H9 (cell line): ENCODE results near the gene IFNL1. TPM values are rescaled to one million over a fixed set of nuclear protein-coding genes. Genes with fewer than 3 reads are reported as not detected.

Experiments
- DNase-seq: peaks from one replicate; pipeline ENCODE4 v3.0.0-alpha.2; 2017
- H2AFZ ChIP-seq: one replicate; pipeline ENCODE4 v1.6.1; 2013; ENCODE audit warnings: mild to moderate bottlenecking, low read length, control low read depth, moderate library complexity
- H2AK5ac ChIP-seq: 2 replicates; pipeline ENCODE4 v1.6.1; 2013; ENCODE audit warnings: low read length, control low read depth, mixed read lengths; ENCODE audit not compliant: insufficient read length
- H2BK120ac ChIP-seq: one replicate; pipeline ENCODE4 v1.6.1; 2013; ENCODE audit warnings: low read depth, mild to moderate bottlenecking, low read length, control low read depth, inconsistent platforms; ENCODE audit not compliant: poor library complexity, severe bottlenecking
- H2BK12ac ChIP-seq: 2 replicates; pipeline ENCODE4 v1.6.1; 2013; ENCODE audit warnings: low read length, control low read depth, mixed read lengths, low read depth; ENCODE audit not compliant: insufficient read length
- H2BK15ac ChIP-seq: 2 replicates; pipeline ENCODE4 v1.6.1; 2013; ENCODE audit warnings: low read depth, low read length, control low read depth
- H2BK20ac ChIP-seq: one replicate; pipeline ENCODE4 v1.6.1; 2013; ENCODE audit warnings: low read depth, mild to moderate bottlenecking, low read length, control low read depth, inconsistent platforms; ENCODE audit not compliant: poor library complexity, severe bottlenecking
- H2BK5ac ChIP-seq: 2 replicates; pipeline ENCODE4 v1.6.1; 2013; ENCODE audit warnings: low read length, control low read depth, mixed read lengths; ENCODE audit not compliant: insufficient read length
- H3K14ac ChIP-seq: 2 replicates; pipeline ENCODE4 v1.6.1; 2013; ENCODE audit warnings: low read length, control low read depth; ENCODE audit not compliant: insufficient read depth
- H3K18ac ChIP-seq: 2 replicates; pipeline ENCODE4 v1.6.1; 2013; ENCODE audit warnings: low read depth, mild to moderate bottlenecking, mixed read lengths, low read length, control low read depth; ENCODE audit not compliant: insufficient read length
- H3K23ac ChIP-seq: 2 replicates; pipeline ENCODE4 v1.6.1; 2013; ENCODE audit warnings: low read length, control low read depth, mixed read lengths, low read depth; ENCODE audit not compliant: insufficient read length
- H3K23me2 ChIP-seq: 2 replicates; pipeline ENCODE4 v1.6.1; 2013; ENCODE audit warnings: low read depth, mild to moderate bottlenecking, mixed read lengths, low read length, control low read depth; ENCODE audit not compliant: insufficient read length, poor library complexity, severe bottlenecking
- H3K27ac ChIP-seq: 2 replicates; pipeline ENCODE4 v1.5.1; 2013; ENCODE audit warnings: low read length, control low read depth, mixed read lengths, low read depth; ENCODE audit not compliant: insufficient read length
- H3K27me3 ChIP-seq: 2 replicates; pipeline ENCODE4 v1.6.1; 2013; ENCODE audit warnings: low read length, control low read depth, inconsistent platforms; ENCODE audit not compliant: insufficient read depth
- H3K4ac ChIP-seq: 2 replicates; pipeline ENCODE4 v1.6.1; 2013; ENCODE audit warnings: low read depth, mild to moderate bottlenecking, control low read depth, inconsistent platforms, low read length, moderate library complexity
- H3K4me1 ChIP-seq: 2 replicates; pipeline ENCODE4 v1.6.1; 2013; ENCODE audit warnings: low read length, control low read depth, inconsistent platforms; ENCODE audit not compliant: insufficient read depth
- H3K4me2 ChIP-seq: 2 replicates; pipeline ENCODE4 v1.6.1; 2013; ENCODE audit warnings: low read length, control low read depth, mixed read lengths; ENCODE audit not compliant: insufficient read length, insufficient read depth
- H3K56ac ChIP-seq: 2 replicates; pipeline ENCODE4 v1.6.1; 2013; ENCODE audit warnings: low read depth, mild to moderate bottlenecking, mixed read lengths, low read length, control low read depth; ENCODE audit not compliant: insufficient read length
- H3K79me1 ChIP-seq: 2 replicates; pipeline ENCODE4 v1.6.1; 2013; ENCODE audit warnings: low read depth, mild to moderate bottlenecking, moderate library complexity, low read length, control low read depth, inconsistent platforms; ENCODE audit not compliant: insufficient read depth, poor library complexity, severe bottlenecking
- H3K79me2 ChIP-seq: 2 replicates; pipeline ENCODE4 v1.6.1; 2013; ENCODE audit warnings: low read length, control low read depth, inconsistent platforms; ENCODE audit not compliant: insufficient read depth
- H3K9ac ChIP-seq: 2 replicates; pipeline ENCODE4 v1.6.1; 2013; ENCODE audit warnings: low read length, control low read depth, mixed read lengths; ENCODE audit not compliant: insufficient read length; ENCODE audit errors: extremely low read depth
- H3K9me3 ChIP-seq: one replicate; pipeline ENCODE4 v1.6.1; 2013; ENCODE audit warnings: low read depth, low read length, inconsistent platforms; ENCODE audit not compliant: control insufficient read depth
- H3T11ph ChIP-seq: one replicate; pipeline ENCODE4 v1.6.1; 2013; ENCODE audit warnings: mild to moderate bottlenecking, low read length, control low read depth, inconsistent platforms
- H4K20me1 ChIP-seq: one replicate; pipeline ENCODE4 v1.6.1; 2013; ENCODE audit not compliant: control insufficient read depth, insufficient read length, insufficient read depth
- H4K5ac ChIP-seq: 2 replicates; pipeline ENCODE4 v1.6.1; 2013; ENCODE audit warnings: low read depth, mild to moderate bottlenecking, mixed read lengths, low read length, control low read depth; ENCODE audit not compliant: insufficient read length
- H4K8ac ChIP-seq: replicated peaks from 2 replicates; pipeline ENCODE4 v1.6.1; 2013; ENCODE audit warnings: low read length, control low read depth, mixed read lengths, low read depth; ENCODE audit not compliant: insufficient read length
- H4K91ac ChIP-seq: 2 replicates; pipeline ENCODE4 v1.6.1; 2013; ENCODE audit warnings: low read depth, mild to moderate bottlenecking, moderate library complexity, mixed read lengths, low read length, control low read depth; ENCODE audit not compliant: insufficient read length
- H3K27ac Mint-ChIP-seq, 3 experiments: 2 replicates in 2 of 3; 3 replicates in 1 of 3; pipeline ENCODE4 v1.8.0; 2020 to 2021; ENCODE audit warnings: mixed read lengths in 3 of 3, mild to moderate bottlenecking in 1 of 3, moderate library complexity in 1 of 3
- H3K27me3 Mint-ChIP-seq: 2 replicates; pipeline ENCODE4 v1.8.0; 2021; ENCODE audit warnings: low read depth, mild to moderate bottlenecking, moderate library complexity, mixed read lengths
- H3K36me3 Mint-ChIP-seq, 3 experiments: 2 replicates in 2 of 3; 3 replicates in 1 of 3; pipeline ENCODE4 v1.8.0; 2020 to 2021; ENCODE audit warnings: low read depth in 3 of 3, mixed read lengths in 3 of 3; ENCODE audit not compliant: insufficient read depth in 1 of 3
- H3K4me1 Mint-ChIP-seq, 2 experiments: 2 replicates each; pipeline ENCODE4 v1.8.0; 2020; ENCODE audit warnings: mixed read lengths in 2 of 2
- H3K4me3 Mint-ChIP-seq, 2 experiments: 2 replicates in 1 of 2; 3 replicates in 1 of 2; pipeline ENCODE4 v1.8.0; 2020 to 2021; ENCODE audit warnings: mild to moderate bottlenecking in 2 of 2, mixed read lengths in 2 of 2, moderate library complexity in 1 of 2
- H3K9me3 Mint-ChIP-seq, 2 experiments: 2 replicates in 1 of 2; 3 replicates in 1 of 2; pipeline ENCODE4 v1.8.0; 2020; ENCODE audit warnings: mild to moderate bottlenecking in 2 of 2, mixed read lengths in 2 of 2, moderate library complexity in 1 of 2
- CTCF ChIP-seq: fragments of 200-600 bp; sonication (generic); conservative IDR thresholded peaks from 3 replicates; pipeline ENCODE4 v1.8.0; 2021; ENCODE audit warnings: antibody characterized with exemption, mild to moderate bottlenecking
- WGBS: extraction: QIAGEN DNeasy Blood & Tissue Kit; methylation state at CpG from one replicate; pipeline ENCODE4 v1.1.7; 2013; ENCODE audit warnings: missing lambda C conversion rate, low lambda C conversion rate, mixed read lengths; ENCODE audit not compliant: insufficient read length; ENCODE audit errors: extremely low coverage; 5-methylcytosine and 5-hydroxymethylcytosine counted together
- total RNA-seq: library from RNA; stranded (reverse); gene quantifications from 2 replicates; pipeline ENCODE4 v1.2.1, GENCODE V29; 2021

Gene IFNL1
- total RNA-seq, 1 experiment from 2014 or later = not detected

- H3K9ac ChIP-seq = no peak overlapping the region
- no peak overlapping the region for H2AK5ac ChIP-seq
- no peak overlapping the region for H2BK12ac ChIP-seq
- Mint-ChIP-seq H3K36me3 (no peaks in the 10 kb centered on the region), H3K9me3 (no peaks in the 10 kb centered on the region), H3K4me3 (no peak overlapping the region), H3K27me3 (peaks cover 39% of the 10 kb centered on the region), H3K4me1 (peaks cover 3 to 30% of the 10 kb centered on the region in 2 experiments), H3K27ac (peak overlapping the region in 1 of 3 experiments; percentile 83; a peak in 1 of 7 replicates)
- TF ChIP-seq CTCF = no peak
- no peak overlapping the region for H3T11ph ChIP-seq
- no peaks in the 10 kb centered on the region for H3K4me1 ChIP-seq
- H3K4ac ChIP-seq = no peak overlapping the region
- no CpG with 5 or more reads among the region's 10 CpGs for WGBS
- H3K14ac ChIP-seq = no peak overlapping the region
- no peaks in the 10 kb centered on the region for H3K79me2 ChIP-seq
- H4K5ac ChIP-seq = no peak overlapping the region
- H3K27ac ChIP-seq = no peak overlapping the region
- no peak overlapping the region for H3K23ac ChIP-seq
- no peak overlapping the region for H2BK20ac ChIP-seq
- H3K18ac ChIP-seq = no peak overlapping the region
- no peak overlapping the region for H2BK120ac ChIP-seq
- H2BK5ac ChIP-seq = no peak overlapping the region
- no peak overlapping the region for H3K56ac ChIP-seq
- no peak for DNase-seq
- no peaks in the 10 kb centered on the region for H3K23me2 ChIP-seq
- H3K79me1 ChIP-seq = no peaks in the 10 kb centered on the region
- H3K9me3 ChIP-seq = no peaks in the 10 kb centered on the region
- H4K91ac ChIP-seq = no peak overlapping the region
- H3K27me3 ChIP-seq = no peaks in the 10 kb centered on the region
- H4K20me1 ChIP-seq = no peaks in the 10 kb centered on the region
- no peak overlapping the region for H4K8ac ChIP-seq
- no peak overlapping the region for H2AFZ ChIP-seq
- no peak overlapping the region for H2BK15ac ChIP-seq
- no peak overlapping the region for H3K4me2 ChIP-seq
Measured at GRCh38 chr19:39299832-39300231, 3.6 kb downstream of the IFNL1 start.
